Measurements from ENCODE around the gene MSMP.

Gene MSMP, protein sequence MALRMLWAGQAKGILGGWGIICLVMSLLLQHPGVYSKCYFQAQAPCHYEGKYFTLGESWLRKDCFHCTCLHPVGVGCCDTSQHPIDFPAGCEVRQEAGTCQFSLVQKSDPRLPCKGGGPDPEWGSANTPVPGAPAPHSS

DNA sequence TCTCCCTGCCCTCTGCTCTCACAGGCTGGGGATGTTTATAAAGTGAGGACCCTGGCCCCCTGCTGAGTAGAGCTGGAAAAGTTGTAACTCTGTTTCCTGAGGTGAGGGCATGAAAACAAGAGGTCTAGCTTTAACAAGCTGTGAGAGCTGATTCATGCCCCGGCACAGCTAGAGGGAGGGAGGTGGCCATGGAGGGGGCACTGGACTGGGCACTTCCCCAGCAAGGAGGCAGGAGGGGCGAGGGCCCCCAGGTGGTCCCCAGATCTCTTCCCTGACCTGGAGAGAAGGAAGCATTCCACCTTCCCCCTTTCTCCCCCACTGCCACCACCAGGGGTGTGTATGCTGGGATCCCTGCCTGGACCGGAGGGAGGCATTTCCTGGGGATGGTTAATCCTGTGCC is at the start of gene MSMP:
Gene MSMP, minus strand, starts transcription at position 13 of the 400 bp plus-strand sequence. CDS start 147 bp downstream, outside the sequence.
- DNase-seq, result no peak

DNA sequence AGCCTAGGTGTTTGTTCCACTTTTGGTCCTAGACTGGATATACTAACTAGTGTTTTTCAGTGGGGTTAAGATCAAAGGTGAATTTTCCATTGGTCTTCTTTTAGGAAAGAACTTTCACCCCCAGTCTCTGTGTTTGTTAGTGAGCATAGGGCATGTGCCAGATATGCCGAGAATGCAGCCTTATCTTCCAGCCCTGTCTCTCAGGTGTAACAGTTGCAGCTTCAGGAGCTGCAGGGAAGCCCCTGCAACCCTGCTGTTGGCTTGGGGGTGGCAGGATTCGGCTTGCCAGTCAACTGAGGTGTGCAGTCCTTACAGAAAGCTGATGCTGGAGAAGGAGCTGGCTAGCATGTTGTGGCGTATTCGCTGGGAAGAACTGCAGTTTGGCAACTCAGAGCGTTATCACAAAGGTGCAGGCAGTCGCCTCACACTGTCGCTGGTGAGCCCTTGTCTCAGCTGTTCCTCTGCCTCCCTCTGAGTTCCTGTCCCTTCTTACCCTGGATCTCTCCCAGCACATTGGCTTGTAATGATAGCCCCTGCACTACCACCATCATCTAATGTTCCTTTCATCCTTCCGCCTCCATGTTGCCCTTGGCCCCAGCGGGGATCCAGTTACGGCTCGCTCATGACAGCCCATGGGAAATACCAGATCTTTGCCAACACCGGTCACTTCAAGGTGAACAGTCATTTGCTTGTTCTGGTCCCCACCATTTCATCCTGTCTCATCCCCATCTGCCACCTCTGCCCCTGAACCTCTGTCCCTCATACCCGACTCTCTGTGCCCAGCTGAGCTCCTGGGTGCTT is 47.5 kb upstream of the MSMP start:
- DNase-seq, result no peak

DNA sequence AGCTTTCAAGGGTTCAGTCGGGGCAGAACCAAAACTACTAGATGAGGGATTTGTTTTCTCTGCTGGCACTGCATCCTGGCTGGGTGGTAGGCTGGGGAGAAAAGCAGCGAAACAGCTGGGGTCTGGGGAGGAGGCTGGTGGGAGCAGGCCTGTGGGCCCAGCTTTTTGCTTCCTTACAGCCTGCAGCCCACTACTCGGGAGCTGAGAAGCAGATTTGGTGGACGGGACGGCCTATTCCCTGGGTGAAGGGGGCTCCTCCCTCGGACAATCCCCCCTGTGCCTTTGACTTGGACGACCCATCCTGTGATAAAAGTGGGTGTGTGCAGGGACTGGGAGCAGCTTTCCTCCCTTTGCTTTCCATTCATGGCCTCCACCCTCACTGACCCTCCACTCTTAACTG is 46.5 kb upstream of the MSMP start:
- DNase-seq, result no peak

DNA sequence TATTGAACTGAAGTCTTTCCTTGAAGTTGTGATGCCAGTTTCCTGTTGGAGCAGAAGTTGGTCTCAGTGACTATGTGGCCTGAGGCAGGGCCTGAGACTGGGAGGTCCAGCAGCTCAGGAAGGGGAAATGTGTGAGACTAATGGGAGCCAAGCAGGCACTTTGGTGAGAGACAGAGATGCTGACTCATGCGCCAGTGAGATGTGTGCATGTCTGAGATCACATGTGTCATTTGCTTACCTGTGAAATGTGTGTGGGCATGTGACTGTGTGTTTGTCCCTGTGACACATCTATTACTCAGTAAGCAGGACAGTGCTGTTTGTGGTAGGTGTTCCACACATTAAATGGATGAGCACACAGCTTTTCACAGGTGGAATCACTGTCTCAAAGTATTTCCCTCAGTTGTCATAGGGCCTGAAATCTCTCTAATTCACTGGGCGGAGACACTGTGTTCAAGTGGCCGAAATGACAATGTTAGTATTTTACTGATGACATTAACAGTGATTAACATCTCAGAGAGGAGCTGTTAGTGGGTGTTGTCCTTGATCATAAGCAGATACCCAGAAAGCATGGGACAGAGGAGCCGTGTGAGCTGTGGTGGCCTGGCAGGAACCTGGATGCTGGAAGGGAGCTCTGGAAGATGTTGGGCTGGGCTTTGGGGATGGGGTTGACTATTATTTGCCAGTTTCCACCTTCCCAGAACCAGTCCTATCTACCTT is 44.7 kb upstream of the MSMP start:
- DNase-seq, result peak; percentile 26 to 53

DNA sequence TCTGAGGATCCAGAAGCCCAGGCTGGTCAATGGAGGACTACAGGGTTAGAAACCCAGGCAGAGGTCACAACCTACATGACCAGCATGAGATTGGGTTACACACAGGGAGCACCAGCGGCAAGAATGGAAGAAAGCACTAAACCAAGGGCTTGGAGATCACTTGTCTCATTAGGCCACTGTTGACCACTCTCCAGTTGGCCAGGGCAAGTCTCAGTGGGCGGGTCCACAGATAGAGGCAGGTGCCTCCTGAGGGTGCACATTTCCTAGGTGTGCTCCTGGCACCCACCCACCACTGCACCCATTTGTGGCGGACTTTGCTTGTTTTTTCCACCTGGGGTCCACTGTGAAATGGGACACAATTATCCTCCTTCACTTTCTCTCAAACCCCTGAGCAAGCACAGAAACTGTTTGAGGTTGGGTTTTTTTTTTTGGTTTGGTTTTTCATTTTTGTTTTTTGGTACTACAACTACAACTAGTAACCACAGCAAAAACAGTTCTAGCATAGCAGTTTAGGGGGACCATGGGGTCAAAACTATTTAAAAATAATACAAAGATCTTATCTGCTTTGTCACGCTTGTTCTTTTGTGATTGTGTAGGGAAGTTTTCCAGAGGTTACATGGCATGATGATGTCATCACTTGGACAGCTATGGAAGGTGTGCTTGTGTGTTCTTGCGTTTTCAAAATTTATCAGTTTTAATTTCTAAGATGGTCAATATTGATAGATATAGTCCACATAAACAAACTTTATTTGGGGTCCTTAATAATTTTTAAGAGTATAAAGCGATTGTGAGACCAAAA is 43.4 kb upstream of the MSMP start:
- DNase-seq, result no peak

DNA sequence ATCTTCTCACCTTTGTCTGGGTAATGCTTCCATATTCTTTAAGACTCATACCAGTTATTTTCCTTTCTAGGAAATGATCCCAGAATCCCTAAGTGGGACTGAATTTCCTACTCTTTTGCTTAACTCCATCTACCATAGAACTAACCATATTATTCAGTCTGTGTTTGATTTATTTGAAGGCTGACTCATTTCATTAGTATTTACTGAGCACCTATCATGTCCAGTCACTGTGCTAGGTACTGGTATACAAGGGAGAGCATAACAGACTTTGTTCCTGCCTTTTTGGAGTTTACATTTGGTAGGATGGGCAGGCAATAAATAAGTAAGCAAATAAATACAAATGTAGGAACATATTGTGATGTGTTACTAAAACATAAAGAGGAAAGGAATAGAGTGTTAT is 41.6 kb upstream of the MSMP start:
- no peak for DNase-seq

DNA sequence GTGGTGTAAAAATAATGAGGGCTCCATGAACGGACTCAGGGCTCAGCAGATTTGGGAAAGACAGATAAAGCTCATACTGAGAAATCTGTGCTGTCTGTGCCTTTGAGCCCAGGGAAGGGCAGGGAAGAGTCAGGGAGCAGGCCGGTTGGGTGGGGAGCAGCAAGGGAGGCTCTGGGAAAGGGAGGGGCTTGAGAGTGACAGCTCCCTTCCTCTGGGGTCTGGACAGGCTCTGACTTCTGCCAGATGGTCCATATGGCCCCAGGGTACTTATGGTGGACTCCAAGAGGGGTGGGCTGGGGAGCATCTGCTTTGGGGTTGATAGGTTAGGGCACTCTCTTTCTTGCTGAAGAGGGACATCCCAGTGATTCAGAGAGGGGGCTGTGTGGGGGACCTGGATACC is 39.4 kb upstream of the MSMP start:
- DNase-seq, result no peak

DNA sequence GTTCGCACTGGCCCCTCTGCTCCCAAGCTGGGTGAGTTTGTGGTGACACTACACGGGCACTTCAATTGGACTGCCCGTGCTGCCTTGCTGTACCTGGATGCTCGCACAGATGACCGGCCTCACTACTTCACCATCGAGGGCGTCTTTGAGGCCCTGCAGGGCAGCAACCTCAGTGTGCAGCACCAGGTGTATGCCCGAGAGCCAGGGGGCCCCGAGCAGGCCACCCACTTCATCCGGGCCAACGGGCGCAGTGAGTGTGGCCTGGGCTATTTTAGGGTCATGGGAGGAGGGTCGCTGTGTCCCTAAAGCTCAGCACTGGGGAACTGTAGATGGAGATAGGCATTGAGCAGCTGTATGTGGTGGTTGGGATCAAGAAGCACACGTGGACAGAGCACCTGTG is 38.8 kb upstream of the MSMP start:
- DNase-seq, result no peak

DNA sequence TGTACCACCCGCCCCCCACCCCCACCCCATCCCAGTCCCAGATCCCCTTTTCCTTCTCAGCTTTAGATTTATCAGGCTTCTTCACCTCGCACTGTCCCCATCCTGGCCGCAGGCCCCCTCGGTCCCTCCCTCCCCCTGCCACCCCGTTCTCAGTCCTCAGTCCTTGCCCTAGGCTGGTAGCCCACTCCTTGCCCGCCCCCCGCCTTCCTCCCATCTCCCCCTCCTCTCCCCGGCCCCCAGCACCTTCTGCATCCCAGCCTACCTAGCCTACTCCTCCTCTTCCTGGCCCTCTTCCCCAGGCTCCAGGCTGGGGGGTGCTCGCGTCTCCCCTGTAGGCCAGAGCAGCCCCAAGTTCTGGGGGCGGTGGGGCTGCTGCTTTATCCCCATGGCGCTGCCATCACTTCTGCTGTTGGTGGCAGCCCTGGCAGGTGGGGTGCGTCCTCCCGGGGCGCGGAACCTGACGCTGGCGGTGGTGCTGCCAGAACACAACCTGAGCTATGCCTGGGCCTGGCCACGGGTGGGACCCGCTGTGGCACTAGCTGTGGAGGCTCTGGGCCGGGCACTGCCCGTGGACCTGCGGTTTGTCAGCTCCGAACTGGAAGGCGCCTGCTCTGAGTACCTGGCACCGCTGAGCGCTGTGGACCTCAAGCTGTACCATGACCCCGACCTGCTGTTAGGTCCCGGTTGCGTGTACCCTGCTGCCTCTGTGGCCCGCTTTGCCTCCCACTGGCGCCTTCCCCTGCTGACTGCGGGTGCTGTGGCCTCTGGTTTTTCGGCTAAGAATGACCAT is 38.1 kb upstream of the MSMP start:
- no peak for DNase-seq

DNA sequence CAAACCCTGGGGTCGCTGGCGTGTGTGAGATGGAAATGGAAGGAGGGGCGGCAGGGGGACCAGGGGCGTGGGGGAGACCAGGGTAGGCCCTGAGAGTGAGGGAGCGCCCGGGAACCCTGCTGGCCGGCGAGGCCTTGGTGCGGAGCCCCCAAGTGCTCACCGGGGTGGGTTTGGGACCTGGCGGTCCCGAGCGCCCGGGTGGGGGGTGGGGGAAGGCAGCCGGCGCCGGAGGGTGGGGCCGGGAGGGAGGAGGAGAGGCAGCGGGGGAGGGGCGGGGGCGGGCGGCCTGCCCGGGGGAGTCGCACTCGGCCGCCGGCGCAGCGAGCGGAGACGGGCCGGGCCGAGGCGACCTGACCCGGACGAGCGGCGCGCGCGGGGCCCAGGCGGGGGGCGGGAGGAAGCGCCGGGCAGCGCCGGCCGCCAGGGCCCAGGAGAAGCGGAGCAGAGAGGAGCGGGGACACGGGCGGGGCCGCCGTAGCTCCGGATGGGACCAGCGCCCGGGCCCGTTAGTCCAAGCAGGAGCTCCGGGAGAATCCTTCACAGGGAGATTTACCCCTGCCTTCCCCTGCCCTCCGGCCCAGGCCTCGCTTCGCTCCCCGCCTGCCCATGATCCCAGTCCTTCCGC is 37.3 kb upstream of the MSMP start, which contains the start of gene NPR2:
Gene NPR2, plus strand, starts transcription at position 295 of the 625 bp plus-strand sequence. CDS start 818 bp downstream, outside the sequence.
- no peak for DNase-seq

DNA sequence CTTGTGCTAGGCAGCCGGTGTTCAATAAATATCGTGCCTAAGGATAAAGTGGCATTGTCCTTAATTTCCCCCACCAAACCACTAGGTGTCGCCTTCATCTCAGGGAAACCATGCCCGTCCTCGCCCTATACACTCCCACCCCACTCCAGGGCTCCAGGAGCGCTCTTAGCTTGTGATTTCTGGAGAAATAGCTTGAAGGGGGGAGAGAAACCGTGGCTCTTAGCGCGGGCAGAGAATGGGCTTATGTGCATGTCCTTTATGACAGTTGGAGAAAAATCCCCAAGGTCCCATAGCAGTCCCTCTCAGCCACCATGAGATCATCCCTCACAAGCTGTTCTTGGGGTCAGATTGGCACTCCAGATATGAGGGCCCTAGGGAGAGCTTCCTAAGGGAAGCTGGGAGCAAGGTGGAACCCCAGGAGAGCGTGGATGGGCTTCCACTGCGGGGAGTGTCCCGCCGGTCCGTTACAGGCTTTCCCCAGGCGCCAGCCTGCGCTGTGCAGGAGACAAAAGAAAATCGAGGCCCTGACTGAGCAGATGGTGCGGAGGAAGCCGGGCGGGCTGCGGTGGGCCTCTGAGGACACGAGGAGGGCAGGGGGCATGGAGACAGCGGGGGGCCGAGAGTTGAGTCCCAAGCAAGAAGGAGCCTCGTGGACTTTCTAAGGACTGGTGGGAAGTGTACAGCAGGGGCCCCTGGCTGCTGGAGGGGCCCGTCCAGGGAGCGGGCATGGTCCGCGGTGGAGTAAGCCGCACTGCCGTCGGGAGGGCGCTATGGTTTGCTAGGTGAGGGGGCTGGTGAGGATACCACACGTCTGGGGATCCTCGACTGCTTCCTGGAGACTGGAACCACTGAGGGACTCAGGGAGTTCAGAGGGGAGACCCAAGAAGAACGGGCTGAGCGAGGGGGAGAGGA is 36.6 kb upstream of the MSMP start:
- DNase-seq, result peak; percentile 31 to 45

DNA sequence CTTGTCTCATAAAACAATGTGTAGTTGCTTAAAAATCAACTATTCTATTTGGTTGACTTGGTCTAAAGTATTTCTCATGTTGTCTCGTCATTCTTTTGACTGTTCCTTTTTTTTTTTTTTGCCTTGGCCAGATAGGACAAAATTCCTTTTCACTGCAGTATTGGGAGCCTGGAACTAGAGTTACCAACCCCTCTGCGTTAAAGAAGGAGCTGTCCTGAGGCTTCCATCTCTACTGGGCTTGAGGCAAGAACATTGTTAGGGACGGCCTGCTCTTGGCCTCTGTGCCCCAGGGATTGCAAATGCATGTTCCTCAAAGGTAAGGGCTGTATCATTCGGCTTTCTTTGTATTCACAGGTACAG is 35.9 kb upstream of the MSMP start:
- DNase-seq, result no peak

DNA sequence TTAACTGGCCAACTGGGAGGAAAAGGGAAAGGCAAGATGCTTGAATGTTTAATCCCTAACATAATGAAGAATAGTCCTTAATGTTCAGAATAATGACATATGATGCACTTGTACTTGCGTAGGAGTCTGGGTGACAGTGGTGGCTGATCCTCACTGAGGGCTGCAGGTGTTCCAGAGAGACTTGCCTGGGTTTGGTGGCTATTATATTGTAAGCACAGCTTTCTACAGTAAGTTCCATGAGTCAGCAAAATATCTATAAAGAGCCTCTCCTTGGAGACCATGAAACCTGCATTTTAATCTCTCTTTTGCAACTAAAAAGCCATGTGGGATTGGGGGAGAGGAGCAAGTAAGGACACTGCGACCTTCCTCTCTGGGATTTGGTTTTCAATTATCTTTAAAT is 35.5 kb upstream of the MSMP start:
- no peak for DNase-seq

DNA sequence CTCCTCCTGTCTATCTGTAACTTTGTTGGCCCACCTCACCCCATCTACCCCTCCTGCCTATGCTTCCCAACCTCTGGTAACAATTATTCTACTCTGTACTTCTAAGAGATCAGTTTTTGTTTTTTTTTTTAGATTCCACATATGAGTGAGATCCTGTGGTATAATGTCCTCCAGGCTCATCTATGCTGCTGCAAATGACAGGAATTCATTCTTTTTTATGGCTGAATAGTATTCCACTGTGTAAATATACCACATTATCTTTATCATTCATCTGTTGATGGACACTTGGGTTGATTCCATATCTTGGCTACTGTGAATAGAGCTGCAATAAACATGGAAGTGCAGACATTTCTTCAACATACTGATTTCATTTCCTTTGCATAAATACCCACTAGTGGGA is 29.3 kb upstream of the MSMP start:
- DNase-seq, result no peak

DNA sequence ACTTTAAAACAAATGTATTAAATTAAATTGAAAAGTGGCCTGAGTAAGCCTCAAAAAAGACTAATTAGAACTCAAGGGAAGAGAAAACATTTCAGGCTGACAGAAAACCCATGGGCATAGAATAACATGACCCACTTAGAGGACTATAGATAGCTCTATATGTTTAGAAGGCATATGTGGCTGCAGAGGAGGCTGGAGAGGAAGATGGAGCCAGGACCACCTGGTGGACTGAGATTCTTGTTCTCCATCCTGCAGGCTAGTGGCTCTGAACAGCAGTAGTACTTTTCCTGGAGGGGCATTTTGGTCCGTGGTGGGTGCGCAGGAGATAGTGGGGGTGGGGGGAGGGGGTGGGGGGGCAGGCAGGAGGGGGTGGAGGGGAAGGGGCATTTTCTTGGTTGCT is 27.0 kb upstream of the MSMP start:
- DNase-seq, result no peak

DNA sequence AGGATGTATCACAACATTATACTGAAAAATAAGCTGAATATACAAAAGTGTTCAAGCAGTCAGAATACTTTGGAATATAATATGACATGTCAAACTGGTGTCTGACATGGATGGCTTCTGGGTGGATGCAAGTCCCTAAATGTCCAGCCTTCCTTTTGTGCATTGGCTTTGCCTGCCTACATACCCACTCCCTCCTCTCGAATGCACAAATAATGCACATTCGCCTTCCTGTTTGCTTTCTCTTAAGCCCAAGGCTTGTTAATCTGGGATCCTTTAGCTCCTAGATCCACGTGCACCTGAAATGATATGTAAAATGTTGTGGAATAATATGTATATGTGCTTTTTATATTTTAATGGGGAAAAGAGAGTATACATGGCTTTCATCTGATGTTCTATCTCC is 24.4 kb upstream of the MSMP start:
- DNase-seq, result no peak

DNA sequence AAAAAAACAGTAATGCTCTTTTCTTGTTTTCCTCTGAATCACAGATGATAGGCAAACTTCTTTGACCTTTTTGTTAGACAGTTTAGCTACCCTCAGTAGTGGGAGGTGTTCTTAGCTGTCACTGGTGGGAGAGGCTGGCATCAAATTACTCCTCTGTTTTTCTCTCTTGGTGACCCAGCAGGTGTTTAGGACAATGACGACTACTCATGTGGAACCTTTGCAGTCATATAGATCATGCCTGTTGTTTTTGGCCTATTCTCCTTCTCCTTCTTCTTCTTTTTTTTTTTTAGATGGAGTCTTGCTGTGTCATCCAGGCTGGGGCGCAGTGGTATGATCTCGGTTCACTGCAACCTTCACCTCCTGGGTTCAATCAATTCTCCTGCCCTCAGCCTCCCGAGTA is 21.9 kb upstream of the MSMP start:
- no peak for DNase-seq

DNA sequence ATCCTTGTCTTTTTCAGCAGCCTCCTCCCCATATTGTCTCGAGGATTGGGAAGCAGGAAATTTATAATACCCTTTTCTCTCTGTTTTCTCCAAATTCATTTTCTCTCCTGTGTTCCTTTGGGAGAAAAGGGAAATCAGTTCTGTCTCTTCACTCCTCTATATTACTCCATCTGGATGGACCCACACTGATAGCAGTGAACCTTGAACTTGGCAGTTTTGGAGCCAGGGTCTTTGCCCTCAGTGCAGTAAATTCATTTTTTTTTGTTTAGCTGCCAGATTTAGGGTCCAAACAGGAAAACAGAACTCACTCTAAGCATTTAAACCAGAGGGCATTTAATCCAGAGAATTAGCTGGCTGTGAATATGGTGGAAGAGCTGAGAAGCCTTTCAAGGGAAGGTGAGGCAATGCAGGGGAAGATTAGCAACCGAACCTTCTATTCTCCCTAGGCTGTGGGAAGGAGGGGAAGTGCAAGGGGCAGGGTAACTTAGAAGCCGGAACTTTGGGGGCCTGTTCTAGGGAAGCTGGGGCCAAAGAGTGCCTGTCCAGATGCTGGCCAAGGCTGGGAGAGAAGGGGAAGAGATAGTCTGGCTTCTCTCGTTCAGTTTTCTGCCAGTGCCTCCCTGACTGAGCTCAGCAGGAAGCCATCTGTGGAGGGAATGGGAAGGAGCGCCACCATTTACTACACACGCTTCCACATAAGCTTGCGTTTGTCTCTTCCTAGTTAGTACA is 21.0 kb upstream of the MSMP start:
- DNase-seq, result no peak

DNA sequence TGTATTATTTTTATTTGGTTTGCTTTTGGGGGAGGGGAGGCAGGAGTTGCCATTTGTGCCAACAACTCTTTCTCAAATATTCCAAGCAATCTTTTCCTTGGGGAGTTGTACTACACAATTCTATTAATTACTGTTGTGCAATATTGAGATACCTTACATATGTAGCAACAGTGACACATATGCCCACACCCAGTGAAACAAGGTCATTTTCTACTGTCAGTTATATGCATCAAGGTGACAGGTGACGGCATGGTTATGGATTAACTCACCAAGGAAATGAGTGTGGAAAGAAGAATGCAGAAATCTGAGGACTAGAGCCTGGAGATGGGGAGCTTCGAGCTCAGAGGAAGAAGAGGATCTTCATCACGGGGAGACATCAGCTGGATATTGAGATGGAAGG is 17.9 kb upstream of the MSMP start:
- DNase-seq, result no peak

DNA sequence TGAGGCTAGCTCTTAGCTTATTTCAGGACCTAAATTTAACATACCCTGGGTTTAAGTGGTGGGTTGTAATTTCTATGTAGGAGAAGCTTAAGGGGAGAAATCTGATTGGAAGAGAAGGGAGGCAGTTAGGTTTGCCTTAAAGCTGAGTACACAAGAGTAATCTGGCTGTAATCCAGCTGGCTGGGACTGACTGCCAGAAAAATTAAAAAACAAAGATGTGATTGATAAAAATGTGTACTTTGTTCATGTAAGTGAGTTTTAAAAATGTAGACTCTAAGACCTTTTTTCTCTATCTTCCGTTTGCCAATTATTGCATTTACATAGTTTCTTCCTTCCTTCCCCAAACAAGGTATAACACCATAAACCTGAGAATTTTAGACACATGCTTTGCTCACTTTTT is 17.5 kb upstream of the MSMP start:
- DNase-seq, result no peak

Data from stimulated activated CD4-positive, alpha-beta T cell treated with anti-CD3 and anti-CD28 coated beads, Interleukin-4, amount 100 ng/mL, for 4 hours (primary cell).